ENCODE results near the gene ATP6V0B.

- no peak for TF ChIP-seq POLR2A (IDR thresholded peaks at IDR 0.05; ENCODE audit: low read depth, low read length)
- TF ChIP-seq POLR2AphosphoS5 (IDR thresholded peaks at IDR 0.05; ENCODE audit: low read depth, low read length) = no peak
These were observed 44.7 kb downstream of the ATP6V0B start for GRCh38 chr1:44019466-44019948.
